Breast epithelium (tissue), 4 donors: ENCODE measurements around the gene MX1. TPM values are rescaled to one million over a fixed set of nuclear protein-coding genes. Genes with fewer than 3 reads are reported as not detected.
"Not testable (repeated sequence)": the region's sequence is repeated elsewhere in the genome, so short reads cannot be mapped to it uniquely, and the experiment has no call there.

Source experiments
- DNase-seq, 2 donors: peaks; one replicate each; pipeline ENCODE4 v3.0.0-alpha.2; 2019; ENCODE audit warnings: low spot score in 2 of 2
- H3K27ac ChIP-seq, 2 donors: fragments of 200-600 bp; sonication (generic) in 1 of 2; one replicate each; pipeline ENCODE4 v1.5.1; 2016 to 2019; ENCODE audit warnings: mild to moderate bottlenecking in 1 of 2
- H3K27me3 ChIP-seq, 2 donors: fragments of 200-600 bp; sonication (generic) in 1 of 2; one replicate each; pipeline versions ENCODE4 v1.5.1 to v1.6.0; 2017 to 2019; ENCODE audit warnings: control low read depth in 1 of 2, mild to moderate bottlenecking in 1 of 2
- H3K36me3 ChIP-seq: fragments of 200-600 bp; one replicate; pipeline ENCODE4 v1.5.1; 2019
- H3K4me1 ChIP-seq, 2 donors: fragments of 200-600 bp; sonication (generic); one replicate each; pipeline ENCODE4 v1.5.1; 2016 to 2019; ENCODE audit warnings: control low read depth in 1 of 2
- H3K4me3 ChIP-seq, 3 donors: fragments of 200-600 bp; sonication (generic); 1 replicate in 2 of 3; 2 replicates in 1 of 3; pipeline ENCODE4 v1.5.1; 2016 to 2019; ENCODE audit warnings: mild to moderate bottlenecking in 3 of 3, moderate library complexity in 2 of 3
- H3K9me3 ChIP-seq, 2 donors: fragments of 200-600 bp; sonication (generic) in 1 of 2; one replicate each; pipeline ENCODE4 v1.5.1; 2016 to 2019; ENCODE audit warnings: control low read depth in 1 of 2
- POLR2A ChIP-seq: fragments of 450-650 bp; IDR thresholded peaks from one replicate; pipeline ENCODE4 v1.6.1; 2016; ENCODE audit warnings: antibody characterized with exemption, mild to moderate bottlenecking, moderate library complexity
- POLR2AphosphoS5 ChIP-seq, 3 donors: sonication (generic); formaldehyde crosslinking; IDR thresholded peaks; one replicate each; pipeline ENCODE4 v1.6.1; 2017; ENCODE audit warnings: antibody characterized with exemption in 3 of 3
- intact Hi-C: fragments of 100-400 bp; cut with DNase I; formaldehyde crosslinking; loops from one replicate; pipeline ENCODE4 v1.15.1; 2023; ENCODE audit warnings: low total_unique reads
- total RNA-seq, 3 donors: library from RNA; depleted of rRNA; stranded (reverse); fragments of >200 nt; gene quantifications; one replicate each; pipeline ENCODE4 v1.1.0, GENCODE V29; 2016
- TF ChIP-seq, protein P1 (sequence below), 3 donors: fragments of 450-650 bp; IDR thresholded peaks; one replicate each; pipeline ENCODE4 v1.5.1; 2016 to 2017; ENCODE audit warnings: antibody characterized with exemption in 3 of 3, mild to moderate bottlenecking in 3 of 3, moderate library complexity in 3 of 3

Gene MX1
- total RNA-seq, 3 donors from 2014 or later: 13.4 to 23.1 (median 21.8) TPM

DNA sequence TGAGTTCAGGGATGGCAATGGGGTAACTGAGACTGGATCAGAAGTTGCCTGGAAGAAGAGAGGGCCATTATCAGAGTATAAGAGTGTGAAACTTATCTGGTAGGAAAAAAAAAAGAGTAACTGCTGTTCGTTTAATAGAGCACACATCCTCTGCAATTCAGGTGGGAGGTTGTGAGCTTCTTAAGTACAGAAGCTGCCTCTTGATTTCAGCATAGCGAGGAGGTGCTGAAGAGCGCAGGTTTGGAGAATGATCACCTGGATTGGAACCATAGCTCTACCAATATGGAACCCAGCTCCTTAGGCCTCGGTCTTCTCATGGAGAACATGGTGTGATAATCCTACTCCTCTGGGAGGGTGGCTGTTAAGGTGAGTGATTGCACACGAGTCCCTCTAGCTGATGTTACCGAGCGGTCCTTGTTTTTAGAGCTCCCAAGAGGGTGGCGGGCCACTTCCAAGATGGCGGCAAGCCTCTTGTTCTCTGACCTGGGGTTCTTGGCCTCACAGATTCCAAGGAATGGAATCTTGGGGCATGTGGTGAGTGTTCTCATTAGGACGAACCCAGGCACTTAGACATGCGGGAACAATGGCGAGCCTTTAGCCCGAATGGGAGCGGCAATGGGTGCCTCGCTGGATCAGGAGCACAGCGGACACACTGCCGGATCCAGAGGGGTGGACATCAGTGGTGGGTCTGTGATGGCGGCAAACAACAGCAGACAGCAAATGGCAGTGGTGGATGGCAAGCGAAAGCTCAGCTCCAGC is 3.3 kb upstream of the MX1 start:
- intact Hi-C loops: no loop called here
- TF ChIP-seq POLR2AphosphoS5 (IDR thresholded peaks at IDR 0.05) (no peak), POLR2A (no peak)
- TF ChIP-seq, protein P1, sequence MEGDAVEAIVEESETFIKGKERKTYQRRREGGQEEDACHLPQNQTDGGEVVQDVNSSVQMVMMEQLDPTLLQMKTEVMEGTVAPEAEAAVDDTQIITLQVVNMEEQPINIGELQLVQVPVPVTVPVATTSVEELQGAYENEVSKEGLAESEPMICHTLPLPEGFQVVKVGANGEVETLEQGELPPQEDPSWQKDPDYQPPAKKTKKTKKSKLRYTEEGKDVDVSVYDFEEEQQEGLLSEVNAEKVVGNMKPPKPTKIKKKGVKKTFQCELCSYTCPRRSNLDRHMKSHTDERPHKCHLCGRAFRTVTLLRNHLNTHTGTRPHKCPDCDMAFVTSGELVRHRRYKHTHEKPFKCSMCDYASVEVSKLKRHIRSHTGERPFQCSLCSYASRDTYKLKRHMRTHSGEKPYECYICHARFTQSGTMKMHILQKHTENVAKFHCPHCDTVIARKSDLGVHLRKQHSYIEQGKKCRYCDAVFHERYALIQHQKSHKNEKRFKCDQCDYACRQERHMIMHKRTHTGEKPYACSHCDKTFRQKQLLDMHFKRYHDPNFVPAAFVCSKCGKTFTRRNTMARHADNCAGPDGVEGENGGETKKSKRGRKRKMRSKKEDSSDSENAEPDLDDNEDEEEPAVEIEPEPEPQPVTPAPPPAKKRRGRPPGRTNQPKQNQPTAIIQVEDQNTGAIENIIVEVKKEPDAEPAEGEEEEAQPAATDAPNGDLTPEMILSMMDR (IDR thresholded peaks at IDR 0.05): no peak
- Histone ChIP-seq H3K4me1 (no peaks in the 10 kb centered on the region), H3K9me3 (no peaks in the 10 kb centered on the region), H3K4me3 (no peak overlapping the region), H3K27me3 (no peaks in the 10 kb centered on the region), H3K36me3 (no peaks in the 10 kb centered on the region), H3K27ac (peak overlapping the region in 1 of 2 donors; percentile 26)
- DNase-seq: no peak

DNA sequence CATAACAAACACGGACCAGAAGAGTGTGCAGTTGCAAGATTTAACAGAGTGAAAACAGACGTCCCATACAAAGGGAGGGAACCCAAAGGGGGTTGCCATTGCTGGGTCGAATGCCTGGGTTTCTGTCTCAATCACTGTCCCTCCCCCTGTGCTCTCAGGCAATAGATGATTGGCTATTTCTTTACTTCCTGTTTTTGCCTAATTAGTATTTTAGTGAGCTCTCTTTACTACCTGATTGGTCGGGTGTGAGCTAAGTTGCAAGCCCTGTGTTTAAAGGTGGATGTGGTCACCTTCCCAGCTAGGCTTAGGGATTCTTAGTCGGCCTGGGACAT is 2.8 kb upstream of the MX1 start:
- H3K4me3 ChIP-seq, H3K9me3 ChIP-seq, H3K4me1 ChIP-seq, DNase-seq, H3K27ac ChIP-seq, H3K36me3 ChIP-seq, intact Hi-C loops, H3K27me3 ChIP-seq: not testable (repeated sequence)

DNA sequence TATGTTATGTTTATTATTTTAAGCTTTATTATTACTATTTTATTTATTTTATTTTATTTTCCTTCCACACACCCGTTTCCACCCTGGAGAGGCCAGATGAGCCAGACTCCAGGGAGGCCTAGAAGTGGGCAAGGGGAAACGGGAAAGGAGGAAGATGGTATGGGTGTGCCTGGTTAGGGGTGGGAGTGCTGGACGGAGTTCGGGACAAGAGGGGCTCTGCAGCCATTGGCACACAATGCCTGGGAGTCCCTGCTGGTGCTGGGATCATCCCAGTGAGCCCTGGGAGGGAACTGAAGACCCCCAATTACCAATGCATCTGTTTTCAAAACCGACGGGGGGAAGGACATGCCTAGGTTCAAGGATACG is 468 bp upstream of the MX1 start:
- intact Hi-C loops: no loop called here
- peak overlapping the region; percentile 29 to 80 for H3K27ac ChIP-seq
- no peaks in the 10 kb centered on the region for H3K36me3 ChIP-seq
- TF ChIP-seq POLR2AphosphoS5 (IDR thresholded peaks at IDR 0.05): no peak
- peak overlapping the region; percentile 70 to 80 (median 74) for H3K4me3 ChIP-seq
- no peaks in the 10 kb centered on the region for H3K27me3 ChIP-seq
- no peaks in the 10 kb centered on the region for H3K9me3 ChIP-seq
- no peaks in the 10 kb centered on the region for H3K4me1 ChIP-seq
- DNase-seq: no peak

DNA sequence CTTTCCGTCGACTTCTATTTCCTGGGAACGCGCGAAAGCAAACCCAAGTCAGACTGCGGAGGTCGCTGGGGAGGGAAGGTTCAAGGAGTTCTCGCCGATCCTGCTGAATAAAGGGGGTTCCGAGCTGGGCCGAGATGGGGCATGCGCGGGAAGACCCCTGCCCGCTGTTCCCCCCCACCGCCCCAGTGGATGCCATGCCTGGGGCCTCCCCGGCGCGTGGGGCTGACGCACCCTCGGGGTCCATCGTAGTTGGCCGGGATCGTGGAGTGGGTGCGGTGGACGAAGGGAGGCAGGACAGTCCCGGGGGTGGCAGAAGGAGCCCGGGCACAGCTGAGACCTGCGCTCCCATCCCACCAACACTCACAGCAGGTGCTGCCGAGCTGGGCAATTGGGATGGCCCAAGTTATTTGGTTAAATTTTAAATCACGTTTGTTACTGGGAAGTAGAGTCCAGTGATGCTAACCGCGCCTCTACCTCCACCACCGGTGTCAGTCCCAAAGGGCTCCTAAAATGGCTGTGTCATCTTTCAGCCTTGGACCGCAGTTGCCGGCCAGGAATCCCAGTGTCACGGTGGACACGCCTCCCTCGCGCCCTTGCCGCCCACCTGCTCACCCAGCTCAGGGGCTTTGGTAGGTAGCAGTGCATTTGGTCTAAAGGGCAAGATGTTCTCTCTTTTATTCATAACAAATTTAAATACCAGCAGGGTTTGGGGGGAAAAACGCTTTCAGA is 801 bp downstream of the MX1 start:
- Histone ChIP-seq H3K36me3 (no peaks in the 10 kb centered on the region), H3K27ac (peak overlapping the region; percentile 29 to 80), H3K27me3 (no peaks in the 10 kb centered on the region), H3K9me3 (no peaks in the 10 kb centered on the region), H3K4me3 (peak overlapping the region; percentile 70 to 80 (median 74)), H3K4me1 (no peaks in the 10 kb centered on the region)
- no peak for DNase-seq
- intact Hi-C loops: no loop called here
- TF ChIP-seq POLR2AphosphoS5 (IDR thresholded peaks at IDR 0.05) (no peak), POLR2A (no peak)
- TF ChIP-seq, protein P1 (IDR thresholded peaks at IDR 0.05): no peak

DNA sequence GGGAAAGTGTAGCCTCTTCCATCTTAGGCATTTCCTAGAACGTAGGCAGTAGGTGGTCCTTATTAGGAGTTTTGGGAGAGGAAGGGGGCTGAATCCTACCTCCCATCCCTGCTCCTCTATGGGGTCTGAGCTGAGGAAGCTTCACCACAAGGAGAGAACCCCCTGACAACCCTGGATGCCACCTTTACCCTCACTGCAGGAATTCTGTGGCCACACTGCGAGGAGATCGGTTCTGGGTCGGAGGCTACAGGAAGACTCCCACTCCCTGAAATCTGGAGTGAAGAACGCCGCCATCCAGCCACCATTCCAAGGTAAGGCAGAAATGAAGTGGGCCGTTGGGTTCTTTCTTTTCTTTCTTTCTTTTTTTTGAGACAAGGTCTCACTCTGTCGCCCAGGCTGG is 1.5 kb downstream of the MX1 start:
- H3K4me1 ChIP-seq: no peaks in the 10 kb centered on the region
- no peaks in the 10 kb centered on the region for H3K36me3 ChIP-seq
- intact Hi-C loops: no loop called here
- H3K9me3 ChIP-seq: no peaks in the 10 kb centered on the region
- H3K27me3 ChIP-seq: no peaks in the 10 kb centered on the region
- no peak overlapping the region for H3K4me3 ChIP-seq
- TF ChIP-seq POLR2A: no peak
- TF ChIP-seq, protein P1 (IDR thresholded peaks at IDR 0.05): no peak
- DNase-seq: no peak
- H3K27ac ChIP-seq: no peak overlapping the region

DNA sequence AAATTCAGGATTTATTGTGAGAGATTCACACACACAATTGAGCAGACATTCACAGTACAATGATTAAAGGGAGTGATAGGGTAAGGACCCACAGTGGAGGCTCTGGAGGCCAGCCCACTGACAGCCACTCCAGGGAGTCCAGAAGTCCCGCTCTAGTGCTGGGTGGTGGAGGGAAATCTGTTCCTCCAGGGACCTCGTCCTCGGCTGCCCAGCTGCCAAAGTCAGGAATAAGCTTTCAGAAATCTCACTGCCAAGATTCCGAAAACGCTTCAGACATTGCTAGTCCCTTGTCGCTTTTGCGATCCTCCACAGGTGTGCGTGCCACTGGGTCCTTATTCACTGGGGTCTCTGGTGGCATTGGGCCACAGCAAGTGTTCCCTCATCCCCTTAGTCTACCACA is 2.3 kb downstream of the MX1 start:
- intact Hi-C loops: no loop called here
- Histone ChIP-seq H3K9me3 (no peaks in the 10 kb centered on the region), H3K27me3 (no peaks in the 10 kb centered on the region), H3K4me1 (no peaks in the 10 kb centered on the region), H3K4me3 (no peak overlapping the region), H3K27ac (no peak overlapping the region), H3K36me3 (no peaks in the 10 kb centered on the region)
- TF ChIP-seq, protein P1 (IDR thresholded peaks at IDR 0.05): no peak
- no peak for TF ChIP-seq POLR2A
- TF ChIP-seq POLR2AphosphoS5 (IDR thresholded peaks at IDR 0.05): no peak
- no peak for DNase-seq
